Liver (tissue), 9 donors: Measurements from ENCODE around the gene NXPE4. TPM values are rescaled to one million over a fixed set of nuclear protein-coding genes. Genes with fewer than 3 reads are reported as not detected.

Experiments
- DNase-seq: peaks from one replicate; pipeline ENCODE4 v3.0.0-alpha.2; 2017; ENCODE audit warnings: low spot score
- H3K27ac ChIP-seq, 2 donors: one replicate each; pipeline ENCODE4 v1.7.0; 2013; ENCODE audit warnings: inconsistent platforms in 2 of 2, low read length in 2 of 2, control low read depth in 1 of 2, low read depth in 1 of 2, mild to moderate bottlenecking in 1 of 2
- H3K27me3 ChIP-seq, 4 donors: one replicate each; pipeline versions ENCODE4 v1.6.1 to v1.7.0; 2013; ENCODE audit warnings: low read length in 3 of 4, inconsistent platforms in 1 of 4, mild to moderate bottlenecking in 1 of 4, moderate library complexity in 1 of 4; ENCODE audit not compliant: control insufficient read depth in 4 of 4, insufficient read depth in 4 of 4
- H3K36me3 ChIP-seq, 4 donors: one replicate each; pipeline versions ENCODE4 v1.6.1 to v1.7.0; 2013; ENCODE audit warnings: low read length in 3 of 4, mild to moderate bottlenecking in 3 of 4, low read depth in 1 of 4, moderate library complexity in 1 of 4; ENCODE audit not compliant: control insufficient read depth in 4 of 4, insufficient read depth in 3 of 4
- H3K4me1 ChIP-seq, 4 donors: one replicate each; pipeline versions ENCODE4 v1.6.1 to v1.7.0; 2013; ENCODE audit warnings: low read length in 3 of 4, mild to moderate bottlenecking in 3 of 4, moderate library complexity in 1 of 4; ENCODE audit not compliant: control insufficient read depth in 4 of 4, insufficient read depth in 4 of 4
- H3K4me3 ChIP-seq, 3 donors: one replicate each; pipeline versions ENCODE4 v1.6.1 to v1.7.0; 2013; ENCODE audit warnings: low read length in 3 of 3, control low read depth in 1 of 3, low read depth in 1 of 3, mild to moderate bottlenecking in 1 of 3
- H3K9ac ChIP-seq, 2 donors: one replicate each; pipeline ENCODE4 v1.7.0; 2013; ENCODE audit warnings: low read length in 2 of 2, mild to moderate bottlenecking in 2 of 2, moderate library complexity in 2 of 2, control low read depth in 1 of 2, low read depth in 1 of 2
- H3K9me3 ChIP-seq, 4 donors: one replicate each; pipeline versions ENCODE4 v1.6.1 to v1.7.0; 2013; ENCODE audit warnings: low read length in 3 of 4; ENCODE audit not compliant: control insufficient read depth in 4 of 4
- CTCF ChIP-seq: fragments of 150-350 bp; IDR thresholded peaks from 2 replicates; pipeline ENCODE4 v1.5.1; 2017; ENCODE audit warnings: improper control_type of control experiment, low read depth, low read length; ENCODE audit not compliant: missing input control
- EGR1 ChIP-seq, 2 donors: IDR thresholded peaks; 2 replicates each; pipeline ENCODE4 v1.6.1; 2016 to 2018; ENCODE audit warnings: antibody characterized with exemption in 2 of 2, low read depth in 2 of 2
- FOXA1 ChIP-seq: IDR thresholded peaks from 2 replicates; pipeline ENCODE4 v1.6.1; 2016; ENCODE audit warnings: antibody characterized with exemption
- FOXA2 ChIP-seq: IDR thresholded peaks from 2 replicates; pipeline ENCODE4 v1.6.1; 2016; ENCODE audit warnings: antibody characterized with exemption
- GABPA ChIP-seq, 2 donors: IDR thresholded peaks in 1 of 2; conservative IDR thresholded peaks in 1 of 2; 2 replicates each; pipeline ENCODE4 v1.6.1; 2016; ENCODE audit warnings: antibody characterized with exemption in 2 of 2, mild to moderate bottlenecking in 1 of 2, moderate library complexity in 1 of 2
- HNF4A ChIP-seq, 2 donors: conservative IDR thresholded peaks; 2 replicates each; pipeline ENCODE4 v1.6.1; 2016; ENCODE audit warnings: antibody characterized with exemption in 2 of 2, mild to moderate bottlenecking in 2 of 2
- HNF4G ChIP-seq: IDR thresholded peaks from 2 replicates; pipeline ENCODE4 v1.6.1; 2016; ENCODE audit warnings: antibody characterized with exemption
- JUND ChIP-seq, 2 donors: IDR thresholded peaks; 2 replicates each; pipeline ENCODE4 v1.6.1; 2016; ENCODE audit warnings: antibody characterized with exemption in 2 of 2
- MAX ChIP-seq: IDR thresholded peaks from 2 replicates; pipeline ENCODE4 v1.6.1; 2016; ENCODE audit warnings: antibody characterized with exemption
- NR2F2 ChIP-seq: IDR thresholded peaks from 2 replicates; pipeline ENCODE4 v1.6.1; 2016; ENCODE audit warnings: antibody characterized with exemption
- RAD21 ChIP-seq, 2 donors: IDR thresholded peaks; 2 replicates each; pipeline ENCODE4 v1.6.1; 2016; ENCODE audit warnings: antibody characterized with exemption in 2 of 2, mild to moderate bottlenecking in 2 of 2
- REST ChIP-seq: IDR thresholded peaks from 2 replicates; pipeline ENCODE4 v1.6.1; 2016; ENCODE audit warnings: antibody characterized with exemption, mild to moderate bottlenecking
- RXRA ChIP-seq, 2 donors: IDR thresholded peaks; 2 replicates each; pipeline ENCODE4 v1.6.1; 2017 to 2018; ENCODE audit warnings: antibody characterized with exemption in 2 of 2, mild to moderate bottlenecking in 1 of 2
- SP1 ChIP-seq: IDR thresholded peaks from 2 replicates; pipeline ENCODE4 v1.6.1; 2018; ENCODE audit warnings: antibody characterized with exemption, mild to moderate bottlenecking
- TAF1 ChIP-seq: conservative IDR thresholded peaks from 2 replicates; pipeline ENCODE4 v1.6.1; 2016; ENCODE audit warnings: antibody characterized with exemption, mild to moderate bottlenecking
- YY1 ChIP-seq: IDR thresholded peaks from 2 replicates; pipeline ENCODE4 v1.6.1; 2016; ENCODE audit warnings: antibody characterized with exemption, mild to moderate bottlenecking
- ZBTB33 ChIP-seq: IDR thresholded peaks from 2 replicates; pipeline ENCODE4 v1.6.1; 2016; ENCODE audit warnings: antibody characterized with exemption
- WGBS: extraction: QIAGEN DNeasy Blood & Tissue Kit; methylation state at CpG from one replicate; pipeline ENCODE4 v1.1.7; 2013; 5-methylcytosine and 5-hydroxymethylcytosine counted together
- polyA plus RNA-seq, 2 donors: library from polyadenylated mRNA; stranded (reverse) in 1 of 2; unstranded in 1 of 2; fragments of 200-250 nt in 1 of 2; fragments of >200 nt in 1 of 2; fragmentation: Nextera tagmentation in 1 of 2; extraction: Ambion mirVana in 1 of 2; gene quantifications; one replicate each; pipeline versions ENCODE4 v1.2.1 to v1.2.3, GENCODE V29; 2013 to 2015
- total RNA-seq, 2 donors: library from RNA; depleted of rRNA; stranded (reverse); fragments of >200 nt; gene quantifications; one replicate each; pipeline ENCODE4 v1.2.3, GENCODE V29; 2014
- donor health status: healthy.
- donor health status: healthy.
- donor health status: healthy.
- donor health status: healthy.
- donor health status: healthy.

The NXPE4 gene
- total and polyA plus RNA-seq, 4 donors = not detected

- 83% methylated on average over 17 of the region's 17 CpGs for WGBS
- Histone ChIP-seq H3K9me3 (no peaks in the 10 kb centered on the region), H3K4me1 (no peaks in the 10 kb centered on the region), H3K9ac (no peak overlapping the region), H3K27me3 (no peaks in the 10 kb centered on the region), H3K36me3 (no peaks in the 10 kb centered on the region), H3K27ac (no peak overlapping the region), H3K4me3 (no peak overlapping the region)
- TF ChIP-seq TAF1 (no peak), FOXA1 (no peak), REST (no peak), RAD21 (IDR thresholded peaks at IDR 0.05) (no peak), YY1 (no peak), FOXA2 (no peak), HNF4G (no peak)
- DNase-seq = peak; percentile 12
Measured at GRCh38 chr11:114615448-114616361, 20.1 kb upstream of the NXPE4 start.

- Histone ChIP-seq H3K27me3 (no peaks in the 10 kb centered on the region), H3K4me1 (no peaks in the 10 kb centered on the region), H3K27ac (no peak overlapping the region), H3K9ac (no peak overlapping the region), H3K9me3 (no peaks in the 10 kb centered on the region), H3K4me3 (no peak overlapping the region), H3K36me3 (no peaks in the 10 kb centered on the region)
- 84% methylated on average over 11 of the region's 11 CpGs for WGBS
- peak; percentile 2 for DNase-seq
- TF ChIP-seq FOXA2 = no peak
- TF ChIP-seq RAD21 (IDR thresholded peaks at IDR 0.05) = no peak
- TF ChIP-seq RXRA (IDR thresholded peaks at IDR 0.05) = no peak
- TF ChIP-seq NR2F2 = no peak
- TF ChIP-seq SP1 = no peak
- no peak for TF ChIP-seq CTCF
- no peak for TF ChIP-seq GABPA (IDR thresholded peaks at IDR 0.05 in 1 of 2, conservative IDR thresholded peaks at IDR 0.05 in 1 of 2)
- TF ChIP-seq MAX = no peak
- TF ChIP-seq JUND (IDR thresholded peaks at IDR 0.05) = no peak
- TF ChIP-seq YY1 = no peak
- TF ChIP-seq EGR1 (IDR thresholded peaks at IDR 0.05; ENCODE audit: low read depth in 2 of 2) = no peak
- no peak for TF ChIP-seq ZBTB33
- TF ChIP-seq HNF4A (conservative IDR thresholded peaks at IDR 0.05) = no peak
- no peak for TF ChIP-seq REST
- no peak for TF ChIP-seq TAF1
- TF ChIP-seq FOXA1 = no peak
- TF ChIP-seq HNF4G = no peak
Measured at GRCh38 chr11:114614127-114614720, 18.6 kb upstream of the NXPE4 start.
